Kidney epithelial cell (primary cell): ENCODE data around the gene ABTB2. TPM values are rescaled to one million over a fixed set of nuclear protein-coding genes. Genes with fewer than 3 reads are reported as not detected.
A peak's percentile ranks its signal among the peaks of the same experiment; 100 is the strongest.

Experiments
- DNase-seq: peaks from one replicate; pipeline ENCODE4 v3.0.0-alpha.2; 2010; ENCODE audit warnings: low read depth
- H3K27me3 ChIP-seq: 2 replicates; pipeline ENCODE4 v1.6.0; 2011; ENCODE audit warnings: low read length; ENCODE audit not compliant: control insufficient read depth, insufficient read depth
- H3K36me3 ChIP-seq: 2 replicates; pipeline ENCODE4 v1.5.1; 2011; ENCODE audit warnings: low read length; ENCODE audit not compliant: control insufficient read depth, insufficient read depth
- H3K4me3 ChIP-seq: 2 replicates; pipeline ENCODE4 v1.5.1; 2011; ENCODE audit warnings: low read depth, mild to moderate bottlenecking, control low read depth, low read length
- total RNA-seq: library from RNA; depleted of rRNA; stranded (reverse); fragments of >200 nt; gene quantifications from 2 replicates; pipeline ENCODE4 v1.2.3, GENCODE V29; 2015
- TF ChIP-seq, protein P1 (sequence below): IDR thresholded peaks from 2 replicates; pipeline ENCODE4 v1.5.1; 2011; ENCODE audit warnings: mild to moderate bottlenecking, moderate library complexity, low read length, control low read depth, inconsistent platforms; ENCODE audit not compliant: insufficient read depth, poor library complexity, severe bottlenecking

Gene ABTB2
- total RNA-seq, 1 donor from 2014 or later: 26.8 TPM

DNA sequence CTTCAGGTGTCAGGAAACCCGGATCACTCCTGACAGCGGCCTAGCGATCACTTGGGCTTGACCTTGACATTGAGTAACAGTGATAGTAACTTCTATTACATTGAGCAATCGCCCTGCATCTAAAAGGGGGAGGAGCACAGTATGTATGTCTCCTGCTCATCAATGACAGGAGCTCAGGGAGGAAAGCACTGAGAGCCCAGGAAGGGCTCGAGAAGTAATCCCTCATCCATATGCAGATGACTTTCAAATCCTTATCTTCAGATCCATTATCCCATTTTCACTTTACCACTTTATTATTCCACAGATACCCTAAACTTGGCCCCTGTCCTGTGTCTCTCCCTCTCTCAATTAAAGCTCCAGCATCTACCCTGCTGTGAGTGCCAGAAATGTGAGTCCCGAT lies 47.8 kb downstream of the ABTB2 start:
- DNase-seq: no peak
- Histone ChIP-seq H3K36me3 (no peaks in the 10 kb centered on the region), H3K27me3 (no peaks in the 10 kb centered on the region), H3K4me3 (no peak overlapping the region)
- TF ChIP-seq, protein P1, sequence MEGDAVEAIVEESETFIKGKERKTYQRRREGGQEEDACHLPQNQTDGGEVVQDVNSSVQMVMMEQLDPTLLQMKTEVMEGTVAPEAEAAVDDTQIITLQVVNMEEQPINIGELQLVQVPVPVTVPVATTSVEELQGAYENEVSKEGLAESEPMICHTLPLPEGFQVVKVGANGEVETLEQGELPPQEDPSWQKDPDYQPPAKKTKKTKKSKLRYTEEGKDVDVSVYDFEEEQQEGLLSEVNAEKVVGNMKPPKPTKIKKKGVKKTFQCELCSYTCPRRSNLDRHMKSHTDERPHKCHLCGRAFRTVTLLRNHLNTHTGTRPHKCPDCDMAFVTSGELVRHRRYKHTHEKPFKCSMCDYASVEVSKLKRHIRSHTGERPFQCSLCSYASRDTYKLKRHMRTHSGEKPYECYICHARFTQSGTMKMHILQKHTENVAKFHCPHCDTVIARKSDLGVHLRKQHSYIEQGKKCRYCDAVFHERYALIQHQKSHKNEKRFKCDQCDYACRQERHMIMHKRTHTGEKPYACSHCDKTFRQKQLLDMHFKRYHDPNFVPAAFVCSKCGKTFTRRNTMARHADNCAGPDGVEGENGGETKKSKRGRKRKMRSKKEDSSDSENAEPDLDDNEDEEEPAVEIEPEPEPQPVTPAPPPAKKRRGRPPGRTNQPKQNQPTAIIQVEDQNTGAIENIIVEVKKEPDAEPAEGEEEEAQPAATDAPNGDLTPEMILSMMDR: no peak

DNA sequence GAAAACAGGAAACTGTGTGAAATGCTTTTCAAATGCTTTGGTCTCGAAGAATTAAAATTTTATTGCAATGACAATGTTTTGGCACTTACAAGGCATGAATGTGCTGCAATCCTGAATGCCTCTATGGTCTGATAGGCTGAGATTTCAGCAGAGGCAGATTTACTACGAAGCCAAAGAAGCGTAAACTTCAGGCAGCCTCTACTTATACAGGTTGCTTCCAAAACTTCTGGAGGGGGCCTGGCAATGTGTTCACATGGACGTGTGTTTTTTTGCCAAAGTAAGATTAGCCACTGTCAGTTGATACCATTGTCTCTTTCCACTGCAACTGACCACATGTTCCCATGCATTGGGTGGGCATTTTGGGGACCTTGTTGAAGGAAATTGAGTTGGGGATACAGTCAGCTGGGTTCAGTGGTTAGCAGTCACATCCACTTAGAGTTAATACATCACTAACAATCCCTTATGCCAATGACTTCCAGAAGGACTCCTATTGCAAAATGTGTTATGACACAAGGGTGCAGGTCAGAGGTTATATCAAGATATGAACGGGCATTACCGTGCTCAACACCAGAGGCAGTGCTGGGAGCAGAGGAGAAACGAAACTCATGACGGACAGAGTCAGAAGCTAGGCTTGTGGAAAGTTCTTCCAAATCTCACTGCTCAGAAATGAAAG lies 48.8 kb downstream of the ABTB2 start:
- H3K36me3 ChIP-seq: no peaks in the 10 kb centered on the region
- DNase-seq: no peak
- H3K27me3 ChIP-seq: no peaks in the 10 kb centered on the region
- H3K4me3 ChIP-seq: no peak overlapping the region
- TF ChIP-seq, protein P1: peak; percentile 11

DNA sequence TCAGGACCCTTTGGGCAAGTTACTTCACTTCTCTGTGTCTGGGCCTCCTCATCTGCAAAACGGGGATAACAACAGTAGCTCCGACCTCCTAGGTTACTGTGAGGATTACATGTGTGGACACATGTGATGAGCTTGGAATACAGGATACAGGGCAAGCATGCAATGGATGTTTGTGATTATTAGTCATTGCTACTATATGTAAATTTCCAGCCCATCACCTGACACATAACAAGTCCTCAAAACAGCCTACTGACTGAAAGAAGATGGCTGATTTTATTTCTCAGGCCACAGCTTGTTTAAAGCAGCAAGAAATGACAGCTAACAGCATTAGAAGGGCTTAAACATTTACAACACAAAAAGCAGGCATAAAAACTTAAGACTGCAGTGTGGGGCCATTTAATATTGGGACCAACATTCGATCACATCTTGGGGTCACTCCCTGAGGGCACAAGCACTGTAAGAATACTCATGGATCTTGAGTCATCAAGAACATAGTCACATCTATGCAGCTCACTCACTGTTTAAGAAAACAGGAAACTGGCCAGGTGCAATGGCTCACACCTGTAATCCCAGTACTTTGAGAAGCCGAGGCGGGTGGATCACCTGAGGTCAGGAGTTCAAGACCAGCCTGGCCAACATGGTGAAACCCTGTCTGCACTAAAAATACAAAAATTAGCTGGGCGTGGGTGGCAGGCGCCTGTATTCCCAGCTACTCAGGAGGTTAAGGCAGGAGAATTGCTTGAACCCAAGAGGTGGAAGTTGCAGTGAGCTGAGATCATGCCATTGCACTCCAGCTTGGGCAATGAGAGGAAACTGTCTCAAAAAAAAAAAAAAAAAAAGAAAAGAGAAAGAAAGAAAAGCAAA lies 49.5 kb downstream of the ABTB2 start:
- no peaks in the 10 kb centered on the region for H3K27me3 ChIP-seq
- no peak overlapping the region for H3K4me3 ChIP-seq
- no peaks in the 10 kb centered on the region for H3K36me3 ChIP-seq
- DNase-seq: no peak
- TF ChIP-seq, protein P1: no peak

DNA sequence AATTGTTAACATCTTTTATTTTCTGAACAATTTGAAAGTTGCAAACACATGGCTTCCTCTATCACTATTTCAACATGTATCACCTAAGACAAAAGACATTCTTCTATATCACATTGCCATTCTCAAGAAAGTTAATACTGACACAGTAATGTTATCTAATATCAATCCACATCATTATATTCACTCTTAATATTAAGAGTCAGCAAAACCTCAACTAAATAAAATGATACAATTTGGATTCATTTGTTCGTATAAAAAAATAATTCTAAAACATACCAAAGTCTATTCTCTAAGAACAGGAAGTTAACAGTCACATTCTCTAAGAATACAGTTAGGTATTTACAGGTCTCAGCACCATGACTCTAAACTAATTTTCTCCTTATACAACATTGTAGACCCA lies 52.0 kb downstream of the ABTB2 start:
- Histone ChIP-seq H3K27me3 (no peaks in the 10 kb centered on the region), H3K4me3 (no peak overlapping the region), H3K36me3 (no peaks in the 10 kb centered on the region)
- DNase-seq: no peak
- TF ChIP-seq, protein P1: no peak

DNA sequence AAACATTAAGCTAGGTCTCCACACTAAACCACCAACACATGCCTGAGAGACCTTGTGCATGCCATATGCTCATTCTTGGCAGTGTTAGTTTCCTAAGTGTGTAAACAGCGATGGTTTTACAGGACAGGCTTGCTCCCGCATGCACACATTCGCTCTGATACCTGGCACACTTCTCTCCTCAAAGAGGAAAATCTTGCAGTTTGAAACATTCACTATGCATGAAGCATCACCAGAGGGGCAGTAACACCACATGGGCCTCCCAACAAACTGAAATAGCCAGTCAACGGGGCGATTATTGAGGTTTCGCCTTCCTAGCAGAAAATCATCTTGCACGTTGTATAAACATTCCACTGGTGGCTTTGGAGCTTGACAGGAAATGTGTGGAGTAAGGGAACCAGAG lies 52.6 kb downstream of the ABTB2 start:
- TF ChIP-seq, protein P1: no peak
- H3K27me3 ChIP-seq: no peaks in the 10 kb centered on the region
- DNase-seq: no peak
- no peaks in the 10 kb centered on the region for H3K36me3 ChIP-seq
- H3K4me3 ChIP-seq: no peak overlapping the region
